HTERT RPE-1 (cell line): Measurements from ENCODE around the gene TRPV6.

Source experiments
- in situ Hi-C: fragments of 300-500 bp; cut with MboI; formaldehyde crosslinking; loops from 4 replicates; pipeline ENCODE4 v1.14.3; 2020; ENCODE audit warnings: low sequenced_read_pairs

Gene TRPV6

DNA sequence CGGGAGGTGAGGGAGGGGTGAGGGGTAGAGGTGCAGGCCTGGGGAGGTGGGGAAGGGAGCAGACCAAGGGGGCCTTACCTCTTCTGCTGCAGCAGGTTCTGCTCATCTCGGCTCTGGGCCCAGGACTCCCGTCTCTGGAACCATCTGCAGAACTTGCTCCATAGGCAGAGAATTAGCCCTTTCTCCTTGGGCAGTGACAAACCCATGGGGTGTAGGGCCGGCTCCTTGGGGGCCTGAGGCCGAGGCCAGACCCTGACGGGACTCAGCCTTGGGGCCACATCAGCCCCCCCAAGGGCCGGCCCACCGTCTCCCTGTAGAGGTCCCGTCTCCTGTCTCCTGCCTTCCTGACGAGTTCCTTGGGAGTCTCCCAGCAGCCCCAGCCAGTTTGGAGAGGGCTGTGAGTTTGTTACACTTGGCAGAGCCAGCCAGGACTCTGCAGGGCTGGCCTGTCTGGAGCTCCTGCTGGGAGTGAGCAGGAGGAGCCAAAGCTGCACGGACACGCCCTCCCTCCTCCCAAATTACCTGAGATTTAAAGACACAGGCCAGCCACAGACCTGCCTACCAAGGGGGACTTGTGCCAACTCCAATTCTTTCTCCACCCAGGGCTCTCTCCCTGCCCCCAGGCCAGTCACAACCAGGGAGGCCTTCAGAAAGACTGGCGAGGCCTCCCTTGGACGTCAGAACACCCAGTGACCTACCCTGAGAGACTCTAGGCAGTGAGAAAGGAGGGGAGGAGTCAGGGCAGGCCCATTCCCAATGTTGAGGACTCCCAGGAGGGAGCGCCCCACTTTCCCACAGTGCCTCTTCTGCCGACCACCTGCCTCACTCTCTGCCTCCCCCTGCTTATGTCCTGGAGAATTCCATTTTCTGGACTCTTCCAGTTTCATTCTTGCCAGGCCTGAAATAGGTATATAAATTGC is at the start of gene TRPV6:
TRPV6 (minus strand) TSS at position 435 of the 920 bp plus-strand sequence.
- in situ Hi-C loops: no loop called here

DNA sequence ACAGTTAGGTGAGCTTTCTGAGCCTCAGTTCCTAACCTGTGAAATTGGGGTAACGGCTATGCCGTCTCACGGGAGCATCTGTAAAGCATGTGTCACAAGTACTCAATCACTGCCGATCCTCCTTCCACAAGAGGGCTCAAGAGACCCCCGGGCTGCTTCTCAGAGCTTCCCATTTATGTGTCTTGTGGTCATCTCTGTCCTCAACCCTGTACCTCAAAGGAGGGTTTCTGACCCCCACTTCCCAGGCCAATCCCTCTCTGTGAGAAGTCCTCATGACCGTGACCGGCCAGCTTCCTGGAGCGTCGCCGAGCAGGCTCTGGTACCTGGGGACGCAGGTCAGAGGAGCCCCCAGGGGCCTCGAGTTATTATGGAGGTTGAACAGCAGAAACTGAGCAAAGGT is 48.5 kb upstream of the TRPV6 start:
- in situ Hi-C loops: no loop called here

DNA sequence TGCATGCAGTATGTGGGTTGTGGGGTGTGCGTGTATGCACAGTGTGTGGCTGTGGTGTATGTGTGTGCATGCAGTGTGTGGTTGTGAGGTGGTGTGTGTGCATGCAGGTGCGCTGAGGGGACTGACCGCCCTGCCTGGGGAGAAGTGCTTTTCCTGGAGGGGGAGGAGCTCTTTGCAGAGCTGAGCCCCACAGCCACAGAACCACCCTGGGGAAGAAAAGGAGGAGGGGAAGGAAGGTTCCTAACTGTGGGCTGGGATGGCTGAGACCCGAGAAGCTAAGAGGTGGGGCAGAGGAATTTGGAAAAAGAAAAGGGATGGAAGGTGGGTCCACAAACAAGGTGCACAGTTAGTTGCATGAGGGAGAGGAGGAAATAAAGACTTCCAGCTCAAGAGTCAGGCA is 48.1 kb upstream of the TRPV6 start, which contains the start of gene TRPV5:
TRPV5 (minus strand) TSS at position 123 of the 400 bp plus-strand sequence. CDS start 287 bp downstream, outside the sequence.
- in situ Hi-C loops: no loop called here

DNA sequence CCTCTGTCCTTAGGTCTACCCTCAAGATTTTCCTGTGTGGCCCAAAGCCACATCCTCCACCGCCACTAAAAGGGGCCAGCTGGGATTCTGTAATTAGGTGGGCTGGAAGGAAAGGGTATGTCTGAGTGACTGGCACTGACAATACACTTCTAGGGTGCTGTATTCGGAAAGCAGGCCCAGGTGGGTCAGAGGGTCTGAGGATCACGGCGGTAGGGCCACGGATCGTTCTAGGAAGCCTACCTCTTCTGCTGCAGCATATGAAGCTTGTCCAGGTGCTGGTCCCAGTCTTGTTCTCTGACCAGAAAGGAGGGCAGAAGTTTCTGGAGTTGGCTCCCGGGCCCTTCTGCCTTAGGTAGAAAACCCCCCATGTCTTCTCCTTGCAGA is 47.5 kb upstream of the TRPV6 start:
- in situ Hi-C loops: no loop called here

DNA sequence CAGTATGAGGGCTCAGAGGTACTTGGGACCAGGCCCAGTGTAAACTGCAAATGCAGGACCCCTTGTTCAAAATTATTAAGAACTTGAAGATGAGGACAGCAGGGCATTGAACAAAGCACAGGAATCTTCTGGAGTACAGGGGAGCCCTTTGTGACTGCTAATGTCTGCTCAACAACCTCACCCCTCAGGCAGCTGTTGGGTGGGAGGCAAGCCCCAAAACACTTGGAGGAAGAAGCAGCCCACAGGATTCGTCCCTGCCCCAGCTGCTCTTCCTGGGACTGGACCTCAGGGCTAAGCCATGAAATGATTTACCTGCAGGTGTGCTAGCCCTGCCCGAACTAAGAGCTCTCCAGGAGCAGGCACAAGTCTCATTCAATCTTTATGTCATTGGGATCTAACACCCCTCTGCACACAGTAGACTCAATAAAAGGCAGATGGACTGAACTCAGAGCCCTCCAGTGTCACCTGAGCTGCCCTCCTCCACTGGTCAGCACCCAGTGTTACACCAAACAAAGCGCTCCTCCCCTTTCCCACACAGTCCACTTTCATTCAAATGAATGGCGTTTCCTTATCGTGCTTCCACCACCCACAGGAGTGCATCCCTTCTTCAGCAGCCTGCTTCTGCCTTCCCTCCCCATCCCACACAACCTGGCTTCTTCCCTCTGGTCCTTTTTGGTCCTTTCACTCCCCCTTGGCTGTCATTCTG is 47.0 kb upstream of the TRPV6 start:
- in situ Hi-C loops: no loop called here

DNA sequence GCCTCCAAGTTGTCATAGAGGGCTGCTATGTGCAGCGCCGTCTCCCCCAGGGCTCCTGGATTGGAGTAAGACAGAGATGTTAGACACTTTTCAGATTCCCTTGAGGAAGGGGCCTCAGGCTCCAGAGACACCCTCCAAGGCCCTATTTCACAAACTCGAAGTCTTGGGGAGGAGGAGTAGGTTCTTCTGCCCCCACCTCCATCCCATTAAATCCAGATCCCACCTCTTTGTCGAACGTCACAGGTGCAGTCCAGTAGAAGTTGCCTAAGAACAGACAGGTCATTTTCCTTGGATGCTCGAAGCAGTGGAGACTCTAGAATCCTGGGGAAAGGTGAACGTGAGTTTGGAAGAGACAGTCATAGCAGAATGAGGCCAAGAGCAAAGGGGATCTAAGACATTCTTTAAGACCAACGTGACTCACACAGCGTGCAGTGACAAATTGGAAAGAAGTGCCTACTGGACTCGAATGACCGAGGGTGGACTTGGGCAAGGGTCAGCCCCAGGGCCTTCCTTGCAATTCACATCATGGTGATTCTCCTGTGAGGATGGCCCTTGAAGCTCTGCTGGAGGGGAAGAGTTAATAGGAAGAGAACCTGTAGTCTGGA is 44.7 kb upstream of the TRPV6 start:
- in situ Hi-C loops: no loop called here

DNA sequence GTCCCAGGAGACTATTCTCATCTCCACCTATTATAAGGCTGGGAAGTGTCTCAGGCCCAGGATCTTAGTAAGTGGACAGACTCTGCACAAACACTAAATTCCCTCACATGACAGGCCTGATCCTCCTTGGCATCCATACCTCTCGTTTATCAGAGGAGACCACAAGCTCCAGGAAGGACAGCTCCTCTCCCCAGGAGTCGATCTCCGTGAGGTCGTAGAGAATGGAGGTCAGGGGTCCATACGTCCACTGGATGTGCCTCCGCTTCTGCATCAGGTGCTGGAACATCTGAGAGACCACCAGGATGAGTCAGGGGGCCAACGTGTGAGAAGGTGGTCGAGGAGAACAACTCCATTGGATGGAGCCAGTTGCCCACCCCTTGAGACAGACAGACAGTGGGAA is 42.4 kb upstream of the TRPV6 start:
- in situ Hi-C loops: no loop called here

DNA sequence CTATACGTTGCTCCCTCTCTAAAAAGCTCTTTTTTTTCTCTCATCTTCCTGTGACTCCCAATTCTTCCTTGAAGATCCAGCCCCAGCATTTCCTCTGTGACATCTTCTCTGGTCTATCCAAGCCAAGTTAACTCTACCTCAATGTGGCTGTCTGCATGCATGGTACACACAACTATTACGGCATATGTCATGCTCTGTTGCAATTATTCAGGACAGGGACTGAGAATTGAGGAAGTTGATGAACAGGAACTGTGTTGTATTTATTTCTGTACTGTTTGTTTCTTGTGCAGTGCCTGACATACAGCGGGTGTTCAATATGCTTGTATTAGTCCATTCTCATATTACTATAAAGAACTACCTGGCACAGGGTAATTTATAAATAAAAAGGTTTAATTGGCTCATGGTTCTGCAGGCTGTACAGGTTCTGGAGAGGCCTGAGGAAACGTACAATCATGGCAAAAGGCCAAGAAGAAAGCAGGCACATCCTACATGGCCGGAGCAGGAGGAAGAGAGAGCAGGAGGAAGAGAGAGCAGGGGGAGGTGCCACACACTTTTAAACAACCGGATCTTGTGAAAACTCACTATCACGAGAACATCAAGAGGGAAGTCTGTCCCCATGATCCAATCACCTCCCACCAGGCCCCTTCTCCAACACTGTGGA is 41.7 kb upstream of the TRPV6 start:
- in situ Hi-C loops: no loop called here

DNA sequence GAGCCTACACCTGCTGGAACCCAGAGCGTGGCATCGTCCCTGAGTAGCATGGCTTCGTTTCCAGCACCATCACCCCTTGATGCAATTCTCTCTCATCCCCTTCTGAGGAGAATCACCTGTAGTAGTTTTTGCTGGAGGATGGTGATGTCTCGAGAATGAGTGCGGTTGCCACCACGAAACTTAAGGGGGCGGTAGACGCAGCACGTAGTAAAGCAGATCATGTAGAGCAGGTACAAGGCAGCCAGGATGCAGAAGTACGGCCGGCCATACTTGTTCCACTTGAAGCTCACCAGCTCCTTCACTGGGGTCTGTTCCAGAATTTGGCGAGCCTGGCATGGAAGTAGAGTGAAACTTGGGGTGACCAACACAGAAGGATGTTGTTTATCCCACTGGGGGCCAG is 39.9 kb upstream of the TRPV6 start:
- in situ Hi-C loops: no loop called here

DNA sequence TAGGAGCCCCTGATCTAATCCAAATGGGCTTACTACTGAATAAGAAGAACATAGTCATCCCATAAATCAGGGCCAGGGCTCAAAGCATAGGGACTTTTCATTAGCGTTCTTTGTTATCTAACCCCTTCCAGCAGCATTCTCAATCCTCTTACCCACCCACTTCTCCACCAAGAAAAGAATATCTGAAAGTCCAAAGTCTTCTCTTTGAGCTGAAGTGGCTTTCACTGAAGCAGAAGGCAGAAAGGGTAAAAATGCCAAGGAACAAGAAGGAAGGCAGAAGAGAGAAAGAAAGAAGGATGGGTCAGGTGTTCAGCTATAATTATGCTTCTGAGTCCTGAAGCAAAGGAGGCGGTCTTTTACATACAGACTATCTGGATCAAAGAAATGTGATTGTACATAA is 37.8 kb upstream of the TRPV6 start:
- in situ Hi-C loops: no loop called here

DNA sequence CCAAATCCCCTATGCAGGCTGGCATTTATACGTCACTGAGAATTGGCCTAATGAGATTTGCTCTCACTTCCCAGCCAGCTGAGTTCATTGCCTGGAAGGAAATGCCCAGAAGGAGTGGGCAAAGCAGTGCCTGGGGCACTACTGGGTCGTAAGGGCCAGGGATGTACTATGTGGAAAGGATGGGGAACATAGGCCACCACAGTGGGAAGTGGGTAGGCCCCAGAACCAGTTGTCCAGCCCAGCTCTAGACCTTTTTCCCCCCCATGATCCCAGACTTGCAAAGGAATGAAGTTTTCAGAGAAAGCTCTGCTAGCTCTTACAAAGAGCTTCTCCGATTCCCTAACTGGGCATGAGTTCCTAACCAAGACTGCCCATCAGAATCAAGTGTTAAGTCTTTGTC is 34.1 kb upstream of the TRPV6 start:
- in situ Hi-C loops: no loop called here

DNA sequence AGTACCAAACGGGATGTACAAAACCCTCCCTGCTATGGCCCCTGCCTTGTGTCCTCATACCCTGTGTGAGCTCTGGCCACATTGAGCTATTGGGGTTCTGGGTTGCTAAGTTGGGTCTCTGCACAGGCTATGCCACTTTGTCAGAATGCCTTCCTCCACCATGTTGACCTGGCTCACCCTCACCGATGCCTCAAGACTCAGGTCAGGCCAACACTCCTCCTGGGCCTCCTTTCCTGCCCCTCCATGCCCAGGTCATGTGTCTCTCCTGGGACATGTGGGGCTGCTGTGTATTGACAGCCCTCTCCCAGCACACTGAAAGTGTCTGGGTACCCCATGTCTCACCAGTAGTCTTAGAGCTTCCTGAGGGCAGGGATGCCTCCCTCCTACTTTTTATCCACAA is 33.4 kb upstream of the TRPV6 start:
- in situ Hi-C loops: no loop called here

DNA sequence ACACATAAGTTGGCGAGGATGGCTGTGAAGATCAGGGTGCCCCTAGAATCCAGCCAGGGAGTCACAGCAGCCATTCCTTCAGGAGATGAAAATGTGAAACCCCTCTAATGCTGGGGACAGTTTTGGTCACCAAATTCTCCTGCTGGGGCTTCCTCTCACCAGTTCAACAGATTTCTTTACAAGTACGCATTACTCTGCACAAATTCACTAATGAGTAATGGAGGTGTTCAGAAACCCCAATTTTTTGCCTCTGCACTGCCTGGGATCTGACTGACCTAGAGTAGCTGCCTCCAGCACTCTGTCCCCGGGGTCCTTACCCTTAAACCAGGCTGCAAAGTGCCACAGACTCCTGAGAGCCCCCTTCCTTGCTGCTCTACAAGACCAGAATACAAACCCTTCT is 31.9 kb upstream of the TRPV6 start:
- in situ Hi-C loops: no loop called here

DNA sequence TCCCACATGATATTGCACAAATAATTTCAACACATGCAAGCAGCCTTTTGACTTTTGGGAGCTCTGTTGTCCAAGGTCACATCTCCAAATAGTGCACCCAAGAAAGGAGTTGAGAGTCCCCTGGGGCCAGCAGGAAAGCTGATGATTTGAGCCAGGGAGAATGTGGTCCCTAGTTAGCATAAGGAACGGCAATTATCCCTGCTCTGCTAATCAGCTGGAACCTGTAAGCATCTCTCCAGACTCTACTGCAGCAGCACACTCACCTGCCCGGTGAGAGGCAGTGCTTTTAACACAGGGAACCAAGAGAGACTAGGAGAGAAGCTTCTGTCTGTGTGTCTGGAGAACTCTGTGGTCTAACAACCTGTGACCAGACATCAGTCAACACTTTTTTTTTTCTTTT is 31.0 kb upstream of the TRPV6 start:
- in situ Hi-C loops: no loop called here

DNA sequence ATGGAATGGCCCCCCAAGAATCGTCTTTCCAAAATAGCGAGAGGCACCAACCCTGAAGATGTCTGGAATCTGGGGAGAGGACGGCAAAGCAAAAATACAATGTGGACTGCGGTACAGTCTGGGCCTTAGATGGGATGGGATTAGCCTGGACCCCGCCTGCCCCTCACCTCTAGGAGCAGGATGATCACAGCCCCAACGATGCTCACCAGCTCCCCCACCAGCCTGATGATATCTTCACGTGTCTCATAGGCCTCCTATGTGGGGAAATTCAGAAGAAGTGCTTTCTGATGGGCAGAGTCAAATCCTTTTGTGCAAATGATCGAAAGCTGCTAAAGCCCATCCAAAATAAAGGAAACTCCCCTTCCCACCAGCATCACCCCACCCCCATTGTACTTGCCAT is 29.8 kb upstream of the TRPV6 start:
- in situ Hi-C loops: no loop called here

DNA sequence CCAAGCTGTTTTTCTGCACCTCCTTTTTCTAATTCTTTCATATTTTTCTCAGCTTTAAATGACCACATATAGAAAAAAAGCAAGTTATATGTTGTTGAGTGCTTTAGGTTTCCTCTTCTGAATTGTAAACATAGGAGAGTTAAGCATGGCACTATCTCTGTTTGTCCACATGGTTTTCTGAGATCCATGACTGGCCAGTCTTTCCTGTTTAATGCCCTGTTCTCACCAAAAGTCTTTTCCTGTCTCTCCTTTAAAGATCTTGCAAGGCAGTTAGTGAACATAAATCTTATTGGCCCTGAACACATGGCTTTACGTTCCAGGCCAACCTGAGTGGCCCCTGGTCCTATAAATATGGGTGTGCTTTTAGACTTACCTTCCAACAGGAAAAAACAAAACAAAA is 28.6 kb upstream of the TRPV6 start:
- in situ Hi-C loops: no loop called here

DNA sequence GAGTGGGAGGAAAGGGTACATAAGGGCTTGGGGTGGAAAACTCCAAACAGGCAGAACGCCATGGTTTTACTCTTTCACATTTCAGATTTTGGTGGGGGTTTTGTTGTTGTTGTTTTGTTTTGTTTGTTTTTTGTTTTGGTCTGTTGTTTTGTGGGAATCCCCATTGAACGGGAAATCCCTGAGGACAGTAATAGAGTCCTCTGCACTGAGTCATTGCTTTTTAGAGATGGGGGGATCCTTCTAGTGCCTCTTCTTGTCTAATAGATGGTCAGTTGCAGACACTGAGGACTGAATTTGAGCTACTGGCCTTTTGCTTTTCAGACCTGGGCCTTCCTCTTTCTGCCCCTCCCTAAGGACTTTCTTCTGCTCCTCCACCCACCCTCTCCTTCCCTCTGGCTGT is 28.0 kb upstream of the TRPV6 start:
- in situ Hi-C loops: no loop called here

DNA sequence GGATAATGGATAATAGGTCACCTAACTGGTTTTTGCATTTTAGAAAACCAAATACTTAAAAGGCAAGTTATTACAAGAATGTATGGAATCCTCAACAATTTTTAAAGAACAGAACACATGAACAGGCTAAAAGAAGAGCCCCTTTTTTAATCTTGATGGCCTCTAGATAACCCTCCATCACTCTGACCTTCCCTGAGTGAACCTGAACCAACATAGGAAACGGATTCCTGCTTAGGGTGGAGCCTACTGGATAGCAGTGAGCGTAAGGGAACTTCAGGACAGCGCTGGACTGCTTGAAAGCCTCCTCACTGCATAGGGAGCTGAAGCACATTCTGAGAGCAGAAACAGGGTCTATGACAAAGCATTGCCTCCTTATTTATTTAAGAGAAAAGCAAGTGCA is 27.5 kb upstream of the TRPV6 start:
- in situ Hi-C loops: no loop called here

DNA sequence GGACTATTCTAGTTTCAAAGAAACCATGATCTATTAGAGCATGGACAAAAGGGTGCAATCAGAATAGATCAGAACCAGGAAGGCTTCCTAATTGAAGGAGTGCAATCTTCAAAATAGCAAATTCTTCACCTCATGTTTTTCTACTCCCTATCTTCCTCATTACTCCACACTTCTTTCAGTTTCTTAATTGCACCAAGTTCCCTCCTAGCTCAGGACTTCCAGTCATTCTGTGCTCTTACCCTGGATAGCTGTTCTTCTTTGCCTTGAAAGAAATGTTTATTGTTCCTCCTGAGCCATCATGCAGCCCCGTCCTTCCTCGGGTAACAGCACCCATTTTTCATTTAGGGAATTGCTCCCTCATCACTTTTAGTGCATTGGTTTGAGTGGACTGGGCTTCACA is 24.9 kb upstream of the TRPV6 start:
- in situ Hi-C loops: no loop called here

DNA sequence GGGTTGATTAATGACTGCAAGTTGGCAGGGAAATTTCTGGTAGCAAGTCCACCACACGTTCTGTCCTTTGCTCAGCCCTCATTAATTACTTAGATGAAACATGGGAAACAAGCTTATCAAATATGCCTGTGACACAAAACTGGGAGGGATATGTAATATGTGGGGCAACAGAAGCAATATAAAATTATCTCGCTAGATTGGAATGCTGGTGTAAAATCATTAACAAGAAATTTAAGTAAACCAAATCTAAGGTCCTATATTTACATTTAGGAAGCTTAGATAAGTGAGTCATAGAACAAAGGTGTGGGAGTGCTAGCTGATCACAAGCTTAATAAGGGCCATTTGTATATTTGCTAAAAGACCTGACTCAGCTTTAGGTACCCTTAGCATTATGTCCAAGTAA is 24.5 kb upstream of the TRPV6 start:
- in situ Hi-C loops: no loop called here
